ENCODE data around the gene MPP4. TPM values are rescaled to one million over a fixed set of nuclear protein-coding genes. Genes with fewer than 3 reads are reported as not detected.

The MPP4 gene
- polyA plus RNA-seq, 1 donor, result 0.24 TPM

DNA sequence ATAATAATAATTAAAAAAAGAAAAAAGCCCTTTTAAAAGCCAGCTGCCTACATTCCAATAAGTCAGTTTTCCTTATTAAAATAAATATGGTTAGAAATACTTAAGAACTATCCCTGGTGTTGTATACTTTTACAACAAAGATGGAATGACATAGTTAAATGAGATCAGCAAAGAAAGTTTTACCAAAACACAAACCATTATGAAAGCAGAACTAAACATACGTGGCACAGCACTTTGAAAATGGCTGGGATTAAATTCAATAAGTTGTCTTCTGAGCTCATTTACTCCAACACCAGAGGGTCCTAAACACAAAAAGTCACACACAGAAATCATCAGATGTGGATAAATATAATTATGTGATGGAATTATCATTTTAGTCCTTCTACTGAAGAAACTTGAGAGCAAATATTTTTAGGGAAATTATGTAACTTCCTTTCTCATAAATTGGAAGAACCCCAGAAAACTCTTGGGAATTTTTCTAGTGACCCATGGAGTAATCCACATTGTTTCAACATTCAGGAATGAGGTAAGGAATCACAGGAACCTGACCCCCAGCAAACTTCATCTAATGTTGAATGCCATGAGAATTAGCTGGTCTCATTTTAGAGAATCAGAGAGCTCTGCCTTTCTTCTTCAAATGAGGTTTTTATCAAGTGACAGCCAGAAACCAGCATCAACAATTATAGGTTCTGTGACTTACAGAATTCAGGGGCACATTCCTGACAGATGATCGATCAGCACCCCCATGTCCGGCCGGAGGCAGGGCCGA, 43.6 kb downstream of the MPP4 start:
- H3K4me1 ChIP-seq (ENCODE audit: control insufficient read depth, insufficient read depth, low read length), result no peaks in the 10 kb centered on the region
- no peaks in the 10 kb centered on the region for H3K27me3 ChIP-seq (ENCODE audit: control insufficient read depth, insufficient read depth, low read length)
- no peak overlapping the region for H3K4me3 ChIP-seq (ENCODE audit: low read length)
- H3K27ac ChIP-seq (ENCODE audit: low read length), result no peak overlapping the region
- H3K36me3 ChIP-seq (ENCODE audit: control insufficient read depth, insufficient read depth, low read length), result no peaks in the 10 kb centered on the region
- no peak for DNase-seq
- WGBS (ENCODE audit: insufficient coverage, low lambda C conversion rate), result 60% methylated on average over 1 of the region's 5 CpGs
- H3K9me3 ChIP-seq (ENCODE audit: control insufficient read depth, low read depth, low read length), result no peaks in the 10 kb centered on the region

DNA sequence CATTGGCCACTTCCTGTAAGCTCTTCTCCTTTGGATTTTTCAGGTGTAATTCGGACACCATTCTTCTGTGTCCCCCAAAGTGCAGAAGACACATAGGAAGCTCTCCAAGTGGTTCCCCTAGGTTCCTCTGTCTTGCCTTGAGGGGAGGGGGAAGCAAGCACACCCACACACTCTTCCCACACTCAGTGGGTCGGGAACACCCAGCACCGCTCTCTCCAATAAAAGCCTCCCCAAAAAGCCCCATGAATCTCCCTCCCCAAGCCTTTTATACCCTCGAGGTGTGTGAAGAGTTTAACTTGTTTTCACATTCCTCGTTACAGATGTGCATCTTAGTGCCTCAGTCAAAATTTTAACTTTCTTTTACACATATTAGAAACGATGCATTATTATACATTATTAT, 45.2 kb downstream of the MPP4 start:
- 86% methylated on average over 5 of the region's 6 CpGs for WGBS (ENCODE audit: insufficient coverage, low lambda C conversion rate)
- Histone ChIP-seq H3K4me3 (ENCODE audit: low read length) (no peak overlapping the region), H3K4me1 (ENCODE audit: control insufficient read depth, insufficient read depth, low read length) (no peaks in the 10 kb centered on the region), H3K27me3 (ENCODE audit: control insufficient read depth, insufficient read depth, low read length) (no peaks in the 10 kb centered on the region), H3K9me3 (ENCODE audit: control insufficient read depth, low read depth, low read length) (no peaks in the 10 kb centered on the region), H3K27ac (ENCODE audit: low read length) (no peak overlapping the region), H3K36me3 (ENCODE audit: control insufficient read depth, insufficient read depth, low read length) (no peaks in the 10 kb centered on the region)
- DNase-seq, result no peak

DNA sequence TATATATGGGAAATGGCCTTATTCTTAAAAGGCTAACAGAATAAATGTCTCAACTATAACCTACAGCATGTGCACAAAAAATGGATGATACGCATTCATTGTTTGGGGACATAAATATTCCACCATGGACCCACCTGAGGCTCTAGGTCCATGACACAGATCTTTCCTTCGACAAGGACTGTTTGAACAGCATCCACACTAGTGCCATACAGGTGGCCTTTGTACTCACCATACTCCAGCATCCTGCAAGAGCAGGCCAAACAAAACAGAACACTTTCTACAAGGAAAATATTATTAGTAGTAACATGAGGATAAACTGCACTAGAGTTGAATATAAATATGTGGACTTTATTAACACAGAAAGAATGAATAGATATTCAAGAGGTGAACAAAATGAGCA, 49.0 kb downstream of the MPP4 start:
- WGBS (ENCODE audit: insufficient coverage, low lambda C conversion rate), result no CpG with 5 or more reads among the region's 2 CpGs
- Histone ChIP-seq H3K4me1 (ENCODE audit: control insufficient read depth, insufficient read depth, low read length) (no peaks in the 10 kb centered on the region), H3K9me3 (ENCODE audit: control insufficient read depth, low read depth, low read length) (no peaks in the 10 kb centered on the region), H3K36me3 (ENCODE audit: control insufficient read depth, insufficient read depth, low read length) (no peaks in the 10 kb centered on the region), H3K27me3 (ENCODE audit: control insufficient read depth, insufficient read depth, low read length) (no peaks in the 10 kb centered on the region), H3K4me3 (ENCODE audit: low read length) (no peak overlapping the region), H3K27ac (ENCODE audit: low read length) (no peak overlapping the region)
- DNase-seq, result no peak

DNA sequence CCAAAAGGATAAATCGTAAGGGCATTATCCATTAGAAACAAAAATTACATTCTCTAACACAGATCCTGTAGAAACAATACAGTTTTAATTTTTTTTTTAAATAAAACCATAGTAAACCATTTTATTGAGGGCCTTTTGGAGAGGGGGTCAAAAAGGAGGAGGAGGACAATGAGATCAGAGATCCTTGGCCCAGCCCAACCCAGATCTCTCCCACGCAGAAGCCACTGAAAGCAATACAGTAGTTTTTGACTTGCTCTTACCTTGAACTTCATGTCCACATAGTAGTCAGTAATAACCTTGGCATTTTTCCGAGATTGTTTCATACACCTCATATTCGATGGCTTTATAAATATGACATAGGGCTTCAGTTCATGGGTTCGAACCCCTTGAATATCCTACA, 51.0 kb downstream of the MPP4 start:
- no peaks in the 10 kb centered on the region for H3K27me3 ChIP-seq (ENCODE audit: control insufficient read depth, insufficient read depth, low read length)
- no peaks in the 10 kb centered on the region for H3K36me3 ChIP-seq (ENCODE audit: control insufficient read depth, insufficient read depth, low read length)
- H3K4me3 ChIP-seq (ENCODE audit: low read length), result no peak overlapping the region
- DNase-seq, result no peak
- WGBS (ENCODE audit: insufficient coverage, low lambda C conversion rate), result 95% methylated on average over 4 of the region's 5 CpGs
- H3K4me1 ChIP-seq (ENCODE audit: control insufficient read depth, insufficient read depth, low read length), result peaks cover 3% of the 10 kb centered on the region
- H3K9me3 ChIP-seq (ENCODE audit: control insufficient read depth, low read depth, low read length), result no peaks in the 10 kb centered on the region
- H3K27ac ChIP-seq (ENCODE audit: low read length), result no peak overlapping the region

DNA sequence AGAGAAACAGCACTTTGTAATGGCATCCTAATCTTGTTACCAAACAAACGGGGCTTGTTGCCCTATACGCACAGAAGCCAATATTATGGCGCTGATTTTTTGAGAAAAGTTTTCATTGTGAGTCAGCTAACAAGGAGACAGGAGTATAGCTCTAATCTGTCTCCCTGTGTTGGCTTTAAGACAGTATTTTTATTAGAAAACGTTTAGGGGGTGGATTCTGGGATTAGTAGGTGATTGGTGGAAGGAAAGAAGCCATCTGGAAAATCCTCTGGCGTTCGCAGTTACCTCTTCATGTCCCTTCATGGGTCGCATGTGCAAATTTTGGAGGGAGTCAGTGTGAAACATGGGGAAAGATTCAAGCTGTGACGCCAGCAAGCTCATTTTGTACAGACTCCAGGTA, 54.4 kb downstream of the MPP4 start:
- Histone ChIP-seq H3K36me3 (ENCODE audit: control insufficient read depth, insufficient read depth, low read length) (no peaks in the 10 kb centered on the region), H3K9me3 (ENCODE audit: control insufficient read depth, low read depth, low read length) (no peaks in the 10 kb centered on the region), H3K4me3 (ENCODE audit: low read length) (peak overlapping the region; percentile 99), H3K27me3 (ENCODE audit: control insufficient read depth, insufficient read depth, low read length) (no peaks in the 10 kb centered on the region), H3K4me1 (ENCODE audit: control insufficient read depth, insufficient read depth, low read length) (peaks cover 3% of the 10 kb centered on the region), H3K27ac (ENCODE audit: low read length) (peak overlapping the region; percentile 93)
- DNase-seq, result peak in 1 of 2 donors; percentile 10
- WGBS (ENCODE audit: insufficient coverage, low lambda C conversion rate), result 83% methylated on average over 1 of the region's 8 CpGs

DNA sequence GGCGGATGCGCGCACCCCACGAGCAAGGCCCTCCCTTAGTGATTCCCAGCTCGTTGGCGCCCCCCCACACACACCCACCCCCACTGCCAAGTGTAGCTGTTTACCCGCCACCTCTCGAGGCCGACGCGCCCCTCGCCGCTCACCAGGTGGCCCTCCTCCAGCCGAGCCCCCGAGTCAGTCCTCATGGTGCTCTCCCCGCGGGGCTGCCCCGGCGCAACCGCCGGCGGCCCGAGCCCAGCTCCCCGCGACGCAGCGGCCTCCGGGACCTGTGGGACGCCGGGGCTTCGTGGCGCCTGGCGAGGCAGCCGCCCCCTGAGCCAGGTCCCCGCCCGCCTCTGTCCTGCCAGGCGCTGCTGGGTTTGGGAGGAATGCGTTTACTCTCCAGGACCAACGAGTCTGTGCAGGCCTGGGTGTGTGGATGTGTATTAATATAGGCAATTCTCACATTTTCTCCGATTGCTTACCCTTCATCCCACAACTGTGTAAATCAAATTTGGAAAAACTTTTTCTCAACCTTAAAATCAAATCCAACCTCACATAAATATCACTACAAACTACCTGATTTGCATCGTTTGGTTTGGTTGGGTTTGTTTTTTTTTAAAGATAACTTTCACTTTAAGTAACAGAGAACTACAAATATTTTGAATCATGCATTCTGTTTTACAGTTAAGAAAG, 55.1 kb downstream of the MPP4 start, which contains the start of gene TMEM237:
TSS of gene TMEM237 (minus strand) at position 288 of the 675 bp plus-strand sequence. CDS start at position 185, 103 bp downstream.
- Histone ChIP-seq H3K9me3 (ENCODE audit: control insufficient read depth, low read depth, low read length) (no peaks in the 10 kb centered on the region), H3K36me3 (ENCODE audit: control insufficient read depth, insufficient read depth, low read length) (no peaks in the 10 kb centered on the region), H3K27me3 (ENCODE audit: control insufficient read depth, insufficient read depth, low read length) (no peaks in the 10 kb centered on the region), H3K4me3 (ENCODE audit: low read length) (peak within 1 kb of the TSS; percentile 99), H3K27ac (ENCODE audit: low read length) (peak within 1 kb of the TSS; percentile 93), H3K4me1 (ENCODE audit: control insufficient read depth, insufficient read depth, low read length) (peaks cover 3% of the 10 kb centered on the region)
- DNase-seq, result peak; percentile 19 to 72
- WGBS (ENCODE audit: insufficient coverage, low lambda C conversion rate), result no CpG with 5 or more reads among the region's 41 CpGs

DNA sequence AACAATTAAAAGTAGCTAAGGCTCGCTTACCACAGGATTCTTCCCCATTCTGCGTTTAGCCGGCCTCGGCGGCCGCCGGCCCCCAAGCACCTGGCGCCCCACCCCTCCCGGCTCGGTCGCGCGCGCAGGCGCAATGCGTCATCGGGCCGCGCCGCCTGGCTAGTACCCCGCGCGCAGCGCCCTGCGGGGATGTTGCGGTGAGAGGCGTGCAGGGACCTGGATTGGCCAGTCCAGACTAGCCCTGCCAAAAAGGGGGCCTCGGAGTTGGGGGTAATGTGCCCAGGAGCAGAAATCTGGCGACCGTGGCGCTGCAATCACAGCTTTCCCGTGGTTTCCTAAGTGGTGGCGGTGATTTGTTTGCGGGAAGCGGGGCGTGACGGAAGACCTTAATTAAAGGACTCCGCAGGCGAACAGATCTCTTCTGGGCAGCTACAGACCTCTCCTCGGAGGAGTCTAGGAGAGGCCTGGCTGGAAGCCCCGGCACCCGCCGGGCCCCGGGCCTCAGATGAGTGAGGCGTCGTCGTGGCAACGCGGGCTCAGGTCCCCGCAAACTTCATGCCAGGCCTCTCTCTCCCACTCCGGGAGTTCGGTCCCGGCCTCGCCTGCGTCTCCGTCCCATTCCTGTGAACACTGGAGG, 55.7 kb downstream of the MPP4 start:
- Histone ChIP-seq H3K36me3 (ENCODE audit: control insufficient read depth, insufficient read depth, low read length) (no peaks in the 10 kb centered on the region), H3K27me3 (ENCODE audit: control insufficient read depth, insufficient read depth, low read length) (no peaks in the 10 kb centered on the region), H3K4me3 (ENCODE audit: low read length) (peak overlapping the region; percentile 99), H3K4me1 (ENCODE audit: control insufficient read depth, insufficient read depth, low read length) (peaks cover 3% of the 10 kb centered on the region), H3K27ac (ENCODE audit: low read length) (peak overlapping the region; percentile 93), H3K9me3 (ENCODE audit: control insufficient read depth, low read depth, low read length) (no peaks in the 10 kb centered on the region)
- no CpG with 5 or more reads among the region's 56 CpGs for WGBS (ENCODE audit: insufficient coverage, low lambda C conversion rate)
- peak; percentile 74 to 87 for DNase-seq

DNA sequence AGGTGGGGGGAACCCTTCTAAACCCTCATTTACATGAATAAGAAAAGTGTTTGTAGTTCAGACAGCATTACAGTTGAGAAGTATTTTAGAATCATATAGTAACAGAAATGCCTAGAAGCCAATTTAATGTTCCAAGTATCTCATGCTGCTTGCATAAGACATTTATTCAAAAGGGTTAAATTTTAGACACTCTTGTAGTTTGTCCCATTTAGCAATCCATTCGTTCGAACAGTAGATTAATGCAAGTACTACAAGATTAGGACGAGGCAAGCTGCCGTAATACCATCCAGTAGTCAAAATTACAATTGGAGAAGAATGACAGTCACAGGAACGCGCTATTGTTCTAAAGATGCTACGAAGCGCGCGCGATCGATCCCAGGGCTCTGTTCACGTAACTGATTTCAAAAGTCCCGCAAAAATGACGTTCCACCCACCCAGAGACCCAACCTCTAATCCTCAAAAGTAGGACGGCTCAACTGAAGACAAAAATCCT, 56.3 kb downstream of the MPP4 start:
- Histone ChIP-seq H3K4me1 (ENCODE audit: control insufficient read depth, insufficient read depth, low read length) (peaks cover 3% of the 10 kb centered on the region), H3K27me3 (ENCODE audit: control insufficient read depth, insufficient read depth, low read length) (no peaks in the 10 kb centered on the region), H3K4me3 (ENCODE audit: low read length) (peak overlapping the region; percentile 99), H3K9me3 (ENCODE audit: control insufficient read depth, low read depth, low read length) (no peaks in the 10 kb centered on the region), H3K36me3 (ENCODE audit: control insufficient read depth, insufficient read depth, low read length) (no peaks in the 10 kb centered on the region), H3K27ac (ENCODE audit: low read length) (peak overlapping the region; percentile 93)
- 0% methylated on average over 2 of the region's 16 CpGs for WGBS (ENCODE audit: insufficient coverage, low lambda C conversion rate)
- DNase-seq, result no peak

DNA sequence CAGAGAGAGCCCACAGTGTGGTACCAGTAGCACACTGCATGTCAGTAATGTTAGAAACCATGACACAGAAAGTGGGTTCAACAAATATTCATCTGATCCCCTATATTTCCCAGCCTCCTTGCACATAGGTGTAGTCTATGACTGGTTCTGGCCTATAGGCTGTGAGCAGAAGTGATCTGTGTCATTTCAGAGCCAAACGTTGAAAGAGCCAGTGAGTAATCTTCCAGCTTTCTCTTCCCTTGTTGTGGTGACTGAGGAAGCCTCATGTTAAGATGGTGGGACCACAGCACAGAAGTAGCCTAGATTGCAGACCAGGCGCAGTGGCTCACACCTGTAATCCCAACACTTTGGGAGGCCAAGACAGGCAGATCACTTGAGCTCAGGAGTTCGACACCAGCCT, 59.2 kb downstream of the MPP4 start:
- peaks cover 3% of the 10 kb centered on the region for H3K4me1 ChIP-seq (ENCODE audit: control insufficient read depth, insufficient read depth, low read length)
- H3K4me3 ChIP-seq (ENCODE audit: low read length), result no peak overlapping the region
- no peak overlapping the region for H3K27ac ChIP-seq (ENCODE audit: low read length)
- H3K9me3 ChIP-seq (ENCODE audit: control insufficient read depth, low read depth, low read length), result no peaks in the 10 kb centered on the region
- no peak for DNase-seq
- peaks cover 15% of the 10 kb centered on the region for H3K36me3 ChIP-seq (ENCODE audit: control insufficient read depth, insufficient read depth, low read length)
- H3K27me3 ChIP-seq (ENCODE audit: control insufficient read depth, insufficient read depth, low read length), result no peaks in the 10 kb centered on the region
- 100% methylated on average over 1 of the region's 3 CpGs for WGBS (ENCODE audit: insufficient coverage, low lambda C conversion rate)

DNA sequence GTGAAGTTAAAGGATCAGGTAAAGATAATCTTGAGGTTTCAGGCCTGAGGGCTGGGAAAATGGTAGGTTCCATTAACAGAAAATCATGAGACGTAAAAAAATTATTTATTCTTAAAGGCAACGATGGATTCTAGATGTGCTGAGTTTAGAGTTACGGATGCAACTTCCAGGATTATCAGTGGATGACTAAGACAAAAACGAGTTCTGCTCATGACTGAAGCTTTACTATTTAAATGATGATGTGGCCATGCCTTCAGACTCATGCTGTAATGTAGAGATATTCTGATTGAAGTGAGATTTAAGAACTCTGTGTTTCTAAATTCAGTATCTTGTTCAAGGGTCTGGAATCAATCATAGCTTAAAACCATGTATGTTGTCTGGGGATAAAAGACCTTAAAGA, 60.1 kb downstream of the MPP4 start:
- no peak for DNase-seq
- Histone ChIP-seq H3K9me3 (ENCODE audit: control insufficient read depth, low read depth, low read length) (no peaks in the 10 kb centered on the region), H3K4me3 (ENCODE audit: low read length) (no peak overlapping the region), H3K36me3 (ENCODE audit: control insufficient read depth, insufficient read depth, low read length) (peaks cover 22% of the 10 kb centered on the region), H3K4me1 (ENCODE audit: control insufficient read depth, insufficient read depth, low read length) (no peaks in the 10 kb centered on the region), H3K27me3 (ENCODE audit: control insufficient read depth, insufficient read depth, low read length) (no peaks in the 10 kb centered on the region), H3K27ac (ENCODE audit: low read length) (no peak overlapping the region)
- whole genome bisulfite sequencing (ENCODE audit: insufficient coverage, low lambda C conversion rate), result no CpG with 5 or more reads among the region's 4 CpGs

Measured in large intestine (tissue), 3 donors.